IPS-15b (cell line): ENCODE measurements around the gene LMF2.
A peak's percentile ranks its signal among the peaks of the same experiment; 100 is the strongest.
"Not testable (repeated sequence)": the region's sequence is repeated elsewhere in the genome, so short reads cannot be mapped to it uniquely, and the experiment has no call there.

Source experiments
- H3K27me3 ChIP-seq: one replicate; pipeline ENCODE4 v1.6.1; 2013; ENCODE audit warnings: low read length; ENCODE audit not compliant: control insufficient read depth, insufficient read depth
- H3K36me3 ChIP-seq: one replicate; pipeline ENCODE4 v1.6.1; 2013; ENCODE audit warnings: low read length; ENCODE audit not compliant: control insufficient read depth, insufficient read depth
- H3K4me1 ChIP-seq: one replicate; pipeline ENCODE4 v1.6.1; 2013; ENCODE audit warnings: mild to moderate bottlenecking, low read length; ENCODE audit not compliant: control insufficient read depth, insufficient read depth
- H3K4me3 ChIP-seq: one replicate; pipeline ENCODE4 v1.5.1; 2013; ENCODE audit warnings: low read depth, low read length
- H3K9ac ChIP-seq: one replicate; pipeline ENCODE4 v1.6.1; 2013; ENCODE audit warnings: low read depth, mild to moderate bottlenecking, low read length
- H3K9me3 ChIP-seq: one replicate; pipeline ENCODE4 v1.6.1; 2013; ENCODE audit warnings: mild to moderate bottlenecking, low read length; ENCODE audit not compliant: control insufficient read depth, insufficient read depth

Gene LMF2

DNA sequence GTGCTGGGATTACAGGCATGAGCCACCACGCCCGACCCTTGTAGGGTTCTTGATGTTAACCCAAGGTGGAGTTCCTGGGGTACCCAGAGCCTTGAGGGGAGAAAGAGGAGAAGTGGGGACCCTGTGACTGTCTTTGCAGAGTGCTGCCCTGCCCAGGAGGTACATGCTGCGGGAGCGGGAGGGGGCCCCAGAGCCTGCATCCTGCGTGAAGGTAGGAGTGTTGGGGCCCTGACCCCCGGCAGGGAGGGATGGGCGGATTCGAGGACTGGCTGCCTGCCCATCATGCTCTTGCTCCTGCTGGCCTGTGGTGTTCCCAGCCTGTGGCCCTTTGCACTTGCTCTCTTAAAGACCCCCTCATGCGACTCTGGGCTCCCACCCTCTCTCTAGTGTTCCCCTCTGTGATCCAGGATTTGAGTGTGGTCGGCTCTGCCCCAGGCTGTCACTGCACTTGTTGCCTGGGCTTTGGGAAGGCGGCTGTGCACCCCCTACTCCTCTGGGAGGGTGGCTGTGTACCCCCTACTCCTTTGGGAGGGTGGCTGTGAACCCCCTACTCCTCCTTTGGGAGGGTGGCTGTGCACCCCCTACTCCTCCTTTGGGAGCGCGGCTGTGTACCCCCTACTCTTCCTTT is 13.4 kb upstream of the LMF2 start:
- H3K9ac ChIP-seq, result no peak overlapping the region
- peaks cover 47% of the 10 kb centered on the region for H3K36me3 ChIP-seq
- no peak overlapping the region for H3K4me3 ChIP-seq

DNA sequence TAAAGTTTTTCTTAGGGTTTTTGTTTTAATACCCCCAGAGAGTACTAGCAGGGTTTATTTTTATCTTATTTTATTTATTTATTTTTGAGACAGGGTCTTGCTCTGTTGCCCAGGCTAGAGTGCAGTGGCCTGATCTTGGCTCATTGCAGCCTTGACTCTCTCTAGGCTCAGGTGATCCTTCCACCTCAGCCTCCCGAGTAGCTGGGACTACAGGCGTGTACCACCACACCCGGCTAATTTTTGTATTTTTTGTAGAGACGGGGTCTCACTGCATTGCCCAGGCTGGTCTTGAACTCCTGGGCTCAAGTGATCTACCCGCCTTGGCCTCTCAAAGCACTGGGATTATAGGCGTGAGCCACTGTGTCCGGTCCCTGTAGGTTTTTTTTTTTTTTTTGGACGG is 12.7 kb upstream of the LMF2 start:
- not testable (repeated sequence) for H3K9ac ChIP-seq, H3K4me1 ChIP-seq, H3K4me3 ChIP-seq, H3K9me3 ChIP-seq, H3K27me3 ChIP-seq
- peaks cover 47% of the 10 kb centered on the region for H3K36me3 ChIP-seq

More for the DNA sequence above, 13.4 kb upstream of the LMF2 start:
- H3K9me3 ChIP-seq, result no peaks in the 10 kb centered on the region
- no peaks in the 10 kb centered on the region for H3K27me3 ChIP-seq
- no peaks in the 10 kb centered on the region for H3K4me1 ChIP-seq

DNA sequence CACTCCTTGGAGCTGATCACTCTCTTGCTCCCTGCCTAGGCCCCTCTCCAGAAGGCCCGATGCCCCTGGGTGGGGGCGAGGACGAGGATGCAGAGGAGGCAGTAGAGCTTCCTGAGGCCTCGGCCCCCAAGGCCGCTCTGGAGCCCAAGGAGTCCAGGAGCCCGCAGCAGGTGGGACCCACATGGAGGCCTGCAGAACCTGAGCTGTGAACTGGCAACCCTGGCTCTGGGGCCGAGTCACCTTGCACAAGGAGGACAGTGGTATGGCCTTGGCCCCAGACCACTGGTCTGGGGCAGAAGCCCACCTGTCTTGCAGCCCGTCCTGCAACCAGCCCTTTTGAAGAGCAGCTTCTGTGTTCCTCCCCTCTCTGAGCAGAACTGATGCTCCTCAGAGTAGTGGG is 11.6 kb upstream of the LMF2 start:
- H3K9me3 ChIP-seq, result no peaks in the 10 kb centered on the region
- H3K9ac ChIP-seq, result no peak overlapping the region
- H3K36me3 ChIP-seq, result peaks cover 49% of the 10 kb centered on the region
- H3K4me1 ChIP-seq, result no peaks in the 10 kb centered on the region
- no peak overlapping the region for H3K4me3 ChIP-seq
- H3K27me3 ChIP-seq, result no peaks in the 10 kb centered on the region

DNA sequence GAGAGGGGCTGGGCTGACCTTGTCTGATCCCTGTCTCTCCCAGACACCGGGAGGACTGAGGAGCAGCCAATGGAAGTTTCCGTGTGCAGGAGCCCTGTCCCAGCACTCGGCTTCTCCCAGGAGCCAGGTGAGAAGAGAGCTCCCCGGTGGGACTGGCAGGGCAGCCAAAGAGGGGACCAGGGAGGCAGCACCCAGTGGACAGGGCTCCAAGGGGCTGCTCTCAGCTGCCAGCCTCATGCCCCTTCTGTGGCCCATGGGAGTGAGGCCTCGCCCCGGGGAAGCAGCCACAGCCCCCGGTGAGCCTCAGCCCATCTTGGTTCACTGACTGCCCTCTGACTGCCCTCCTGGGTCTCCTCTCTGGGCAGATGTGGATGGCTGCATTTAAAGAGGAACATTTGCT is 11.1 kb upstream of the LMF2 start:
- Histone ChIP-seq H3K36me3 (peaks cover 46% of the 10 kb centered on the region), H3K4me1 (no peaks in the 10 kb centered on the region), H3K27me3 (no peaks in the 10 kb centered on the region), H3K9ac (no peak overlapping the region), H3K4me3 (no peak overlapping the region), H3K9me3 (no peaks in the 10 kb centered on the region)

DNA sequence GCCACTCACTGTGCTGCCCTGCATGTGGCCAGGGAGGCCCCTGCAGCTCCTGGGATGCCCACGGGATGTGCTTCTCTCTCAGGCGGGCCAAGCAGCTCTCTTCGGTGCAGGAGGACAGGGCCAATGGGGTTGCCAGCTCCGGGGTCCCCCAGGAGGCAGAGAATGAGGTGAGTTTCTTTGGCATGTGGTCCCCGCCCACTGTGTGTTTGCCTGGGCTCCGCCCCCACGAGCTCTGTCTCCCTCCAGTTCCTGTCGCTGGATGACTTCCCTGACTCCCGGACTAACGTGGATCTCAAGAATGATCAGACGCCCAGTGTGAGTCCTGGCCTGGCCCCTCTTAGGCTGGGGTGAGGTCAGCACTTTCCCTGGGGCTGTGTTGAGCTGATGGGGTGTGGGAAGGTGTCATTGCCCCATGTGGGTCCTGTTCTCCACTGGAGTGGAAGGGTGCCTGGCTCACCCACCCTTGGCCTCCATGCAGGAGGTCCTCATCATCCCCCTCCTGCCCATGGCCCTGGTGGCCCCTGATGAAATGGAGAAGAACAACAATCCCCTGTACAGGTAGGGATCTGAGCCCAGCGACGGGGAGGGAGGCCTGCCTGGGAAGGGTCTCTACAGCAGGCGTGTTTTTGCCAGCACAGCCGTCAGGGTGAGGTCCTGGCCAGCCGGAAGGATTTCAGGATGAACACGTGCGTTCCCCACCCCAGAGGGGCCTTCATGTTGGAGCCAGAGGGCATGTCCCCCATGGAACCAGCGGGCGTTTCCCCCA is 10.2 kb upstream of the LMF2 start:
- Histone ChIP-seq H3K4me3 (no peak overlapping the region), H3K4me1 (no peaks in the 10 kb centered on the region), H3K9ac (no peak overlapping the region), H3K27me3 (no peaks in the 10 kb centered on the region), H3K36me3 (peaks cover 42% of the 10 kb centered on the region), H3K9me3 (no peaks in the 10 kb centered on the region)

DNA sequence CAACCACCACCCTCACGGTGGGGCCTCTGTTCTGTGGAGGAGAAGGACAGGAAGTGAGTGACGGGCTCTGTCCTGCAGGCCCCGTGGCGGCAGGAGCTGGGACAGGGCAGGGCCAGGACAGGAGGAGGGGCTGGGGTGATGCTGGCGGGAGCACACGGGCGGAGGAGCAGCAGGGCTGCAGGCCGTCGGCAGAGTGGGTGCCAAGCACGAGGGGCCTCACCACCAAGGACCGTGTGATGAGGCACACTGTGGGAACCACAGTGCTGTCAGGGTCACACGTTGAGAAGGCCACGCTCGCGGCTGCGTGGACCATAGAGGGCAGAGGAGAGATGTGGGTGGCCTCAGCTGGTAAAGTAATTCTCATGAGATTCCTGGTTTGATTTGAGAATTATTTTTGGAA is 9.4 kb upstream of the LMF2 start:
- no peak overlapping the region for H3K9ac ChIP-seq
- peaks cover 36% of the 10 kb centered on the region for H3K36me3 ChIP-seq

DNA sequence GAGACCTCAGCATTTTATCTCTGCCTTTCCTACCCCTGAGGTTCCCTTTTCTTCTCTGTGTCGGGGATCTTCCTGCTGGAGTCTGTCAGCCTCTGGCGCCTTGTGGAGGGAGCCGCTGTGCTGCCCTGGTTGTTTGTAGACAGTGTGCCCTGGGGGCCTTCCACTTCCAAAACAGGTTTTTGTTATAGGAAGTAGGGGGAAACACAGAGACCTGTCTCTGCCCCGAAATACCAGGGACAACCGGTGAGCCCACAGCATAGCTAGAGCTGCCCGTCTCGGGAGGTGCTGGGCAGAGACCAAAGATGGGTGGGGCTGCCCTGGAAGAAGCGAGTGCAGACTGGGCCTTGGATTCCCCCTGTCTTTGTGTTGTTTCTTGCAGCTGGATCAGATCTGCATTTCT is 8.6 kb upstream of the LMF2 start:
- Histone ChIP-seq H3K27me3 (no peaks in the 10 kb centered on the region), H3K4me1 (no peaks in the 10 kb centered on the region), H3K9me3 (no peaks in the 10 kb centered on the region), H3K4me3 (no peak overlapping the region), H3K36me3 (peaks cover 31% of the 10 kb centered on the region), H3K9ac (no peak overlapping the region)

More for the DNA sequence above, 9.4 kb upstream of the LMF2 start:
- Histone ChIP-seq H3K9me3 (no peaks in the 10 kb centered on the region), H3K27me3 (no peaks in the 10 kb centered on the region), H3K4me3 (no peak overlapping the region), H3K4me1 (no peaks in the 10 kb centered on the region)

DNA sequence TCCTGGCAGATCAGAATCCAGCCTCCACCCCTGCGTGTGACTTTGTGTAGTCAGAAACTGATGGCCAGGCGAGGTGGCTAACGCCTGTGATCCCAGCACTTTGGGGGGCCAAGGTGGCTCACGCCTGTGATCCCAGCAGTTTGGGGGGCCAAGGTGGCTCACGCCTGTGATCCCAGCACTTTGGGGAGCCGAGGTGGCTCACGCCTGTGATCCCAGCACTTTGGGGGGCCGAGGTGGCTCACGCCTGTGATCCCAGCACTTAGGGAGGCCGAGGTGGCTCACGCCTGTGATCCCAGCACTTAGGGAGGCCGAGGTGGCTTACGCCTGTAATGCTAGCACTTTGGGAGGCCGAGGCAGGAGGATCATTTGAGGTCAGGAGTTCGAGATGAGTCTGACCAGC is 5.7 kb upstream of the LMF2 start:
- H3K9ac ChIP-seq, result no peak overlapping the region

DNA sequence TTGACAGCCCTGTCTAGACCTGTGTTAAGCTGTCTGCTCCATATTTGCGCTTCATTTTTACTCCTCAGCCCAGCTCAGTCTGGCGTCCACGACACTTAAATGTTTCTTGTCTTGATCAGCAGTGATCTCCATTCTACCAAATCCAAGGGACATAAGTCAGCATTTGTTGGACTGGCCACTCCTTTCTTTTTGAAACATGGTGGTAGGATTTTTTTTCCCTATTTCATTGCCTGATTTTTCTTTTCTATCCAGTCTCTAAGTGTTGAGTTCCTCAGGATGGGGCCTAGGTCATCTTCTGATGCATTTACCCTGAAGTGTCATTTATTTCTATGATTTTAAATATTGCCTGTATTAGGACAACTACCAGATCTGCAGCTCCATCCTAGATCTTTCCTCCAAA is 1.4 kb upstream of the LMF2 start:
- Histone ChIP-seq H3K4me3 (peak overlapping the region; percentile 91), H3K36me3 (peaks cover 11% of the 10 kb centered on the region), H3K27me3 (no peaks in the 10 kb centered on the region), H3K9me3 (no peaks in the 10 kb centered on the region), H3K4me1 (peaks cover 3% of the 10 kb centered on the region), H3K9ac (no peak overlapping the region)

More for the DNA sequence above, 5.7 kb upstream of the LMF2 start:
- H3K27me3 ChIP-seq, result no peaks in the 10 kb centered on the region
- peaks cover 20% of the 10 kb centered on the region for H3K36me3 ChIP-seq
- H3K9me3 ChIP-seq, result no peaks in the 10 kb centered on the region
- H3K4me1 ChIP-seq, result peaks cover 3% of the 10 kb centered on the region
- no peak overlapping the region for H3K4me3 ChIP-seq

DNA sequence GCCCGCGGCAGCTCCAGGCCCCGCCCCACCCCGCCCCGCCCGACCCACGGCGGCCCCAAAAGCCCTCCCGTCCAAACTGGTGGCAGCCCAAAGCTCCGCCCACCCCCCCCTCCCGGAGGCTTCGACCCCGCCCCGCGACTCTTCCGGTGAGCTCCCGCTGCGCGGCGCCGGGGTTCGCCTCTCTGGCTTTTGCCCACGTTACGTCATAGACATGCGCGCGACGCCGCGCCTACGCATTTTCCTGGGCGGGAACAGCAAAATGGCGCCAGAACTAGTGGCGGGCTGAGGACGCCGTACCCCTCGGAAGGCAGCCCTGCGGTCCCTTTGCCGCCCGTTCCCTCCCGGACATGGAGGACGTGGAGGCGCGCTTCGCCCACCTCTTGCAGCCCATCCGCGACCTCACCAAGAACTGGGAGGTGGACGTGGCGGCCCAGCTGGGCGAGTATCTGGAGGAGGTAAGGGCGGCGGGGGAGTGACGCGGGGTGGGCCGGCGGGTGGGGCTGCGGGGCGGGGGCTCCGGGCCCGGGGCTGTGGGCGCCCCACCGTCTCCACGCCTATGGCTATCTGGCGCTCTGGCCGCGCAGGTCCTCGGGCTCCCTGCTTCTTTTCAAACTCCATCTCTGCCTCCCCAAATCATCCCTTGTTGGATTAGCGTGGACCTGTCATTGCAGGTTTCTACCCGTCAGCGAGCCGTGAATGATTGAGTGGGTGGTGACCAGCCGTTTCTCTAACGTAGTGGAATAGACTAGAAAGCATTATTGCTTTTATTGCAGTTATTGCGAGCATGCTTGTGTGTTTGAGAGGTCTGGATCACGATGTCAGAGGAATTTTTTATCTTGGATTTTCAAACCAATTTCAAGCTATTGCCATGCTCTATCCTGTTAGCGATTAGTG is 736 bp upstream of the LMF2 start, which contains the start of gene NCAPH2:
Gene NCAPH2 (plus strand): TSS at position 234 of the 894 bp plus-strand sequence. CDS start 114 bp downstream, at position 348.
- H3K4me1 ChIP-seq, result peaks cover 3% of the 10 kb centered on the region
- peak within 1 kb of the TSS; percentile 91 for H3K4me3 ChIP-seq
- H3K9ac ChIP-seq, result peak within 1 kb of the TSS; percentile 89
- peaks cover 16% of the 10 kb centered on the region for H3K36me3 ChIP-seq
- H3K27me3 ChIP-seq, result no peaks in the 10 kb centered on the region
- H3K9me3 ChIP-seq, result no peaks in the 10 kb centered on the region

DNA sequence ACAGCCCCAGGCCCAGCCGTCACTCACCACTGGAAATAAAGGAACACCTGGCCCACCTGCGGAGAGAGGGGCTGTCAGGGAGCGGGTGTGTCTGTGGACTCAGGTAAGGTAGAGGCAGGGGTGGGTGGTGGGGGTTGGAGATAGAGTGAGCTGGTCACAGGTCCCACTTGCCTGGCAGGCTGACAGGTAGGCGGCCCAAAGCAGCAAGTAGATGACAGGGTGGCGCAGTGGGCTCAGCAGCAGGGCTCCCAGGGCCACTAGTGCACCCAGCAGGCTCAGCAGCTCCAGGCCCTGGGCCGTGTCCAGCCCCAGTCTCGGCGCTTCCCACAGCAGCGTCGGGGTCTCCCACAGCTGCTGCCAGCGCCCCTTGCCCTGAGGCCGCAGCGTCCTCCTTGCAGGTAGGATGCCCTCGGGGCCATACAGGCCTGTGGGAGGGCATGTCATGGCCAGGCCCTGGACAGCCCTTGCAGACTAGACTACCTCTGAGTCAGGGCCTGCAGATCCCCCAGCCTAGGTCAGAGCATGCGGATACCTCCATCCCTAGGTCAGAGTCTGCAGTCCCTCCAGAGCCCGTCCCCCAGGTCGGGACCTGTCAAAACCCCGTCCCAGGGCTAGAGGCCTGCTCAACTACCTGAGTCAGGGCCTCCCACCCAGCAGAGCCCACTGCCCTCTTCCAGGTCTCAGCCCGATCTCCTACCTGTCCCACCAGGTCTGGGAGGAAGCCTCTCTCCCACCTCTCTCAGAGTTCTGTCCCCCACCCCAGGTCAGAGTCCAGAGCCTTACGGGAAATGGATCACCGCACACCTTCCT is 686 bp downstream of the LMF2 start:
- Histone ChIP-seq H3K36me3 (peaks cover 20% of the 10 kb centered on the region), H3K4me3 (peak overlapping the region; percentile 73), H3K9me3 (no peaks in the 10 kb centered on the region), H3K4me1 (peaks cover 3% of the 10 kb centered on the region), H3K27me3 (no peaks in the 10 kb centered on the region), H3K9ac (peak overlapping the region; percentile 89)
